ENCODE data around the gene TNFSF18.

TNFSF18 gene

GRCh38 chr1:173039626-173040025 is 11.1 kb downstream of the TNFSF18 start:
- Histone ChIP-seq H3K27me3 (replicated peaks; ENCODE audit: control insufficient read depth, insufficient read depth, low read length) (no peaks in the 10 kb centered on the region), H3K9me3 (ENCODE audit: control insufficient read depth, low read length) (no peaks in the 10 kb centered on the region), H3K36me3 (ENCODE audit: control insufficient read depth, insufficient read depth, low read length, severe bottlenecking) (no peaks in the 10 kb centered on the region), H3K4me3 (ENCODE audit: low read length) (no peak overlapping the region), H3K9ac (ENCODE audit: low read length) (no peak overlapping the region), H3K4me1 (ENCODE audit: control insufficient read depth, insufficient read depth, low read length) (no peaks in the 10 kb centered on the region)
- DNase-seq (ENCODE audit: low read depth), result peak; percentile 31

- Histone ChIP-seq H3K4me1 (ENCODE audit: control insufficient read depth, insufficient read depth, low read length) (no peaks in the 10 kb centered on the region), H3K27me3 (replicated peaks; ENCODE audit: control insufficient read depth, insufficient read depth, low read length) (no peaks in the 10 kb centered on the region), H3K36me3 (ENCODE audit: control insufficient read depth, insufficient read depth, low read length, severe bottlenecking) (no peaks in the 10 kb centered on the region), H3K9me3 (ENCODE audit: control insufficient read depth, low read length) (no peaks in the 10 kb centered on the region), H3K9ac (ENCODE audit: low read length) (no peak overlapping the region), H3K4me3 (ENCODE audit: low read length) (no peak overlapping the region)
- no peak for DNase-seq (ENCODE audit: low read depth)
Observed at GRCh38 chr1:173038875-173039554, 11.7 kb downstream of the TNFSF18 start.

DNA sequence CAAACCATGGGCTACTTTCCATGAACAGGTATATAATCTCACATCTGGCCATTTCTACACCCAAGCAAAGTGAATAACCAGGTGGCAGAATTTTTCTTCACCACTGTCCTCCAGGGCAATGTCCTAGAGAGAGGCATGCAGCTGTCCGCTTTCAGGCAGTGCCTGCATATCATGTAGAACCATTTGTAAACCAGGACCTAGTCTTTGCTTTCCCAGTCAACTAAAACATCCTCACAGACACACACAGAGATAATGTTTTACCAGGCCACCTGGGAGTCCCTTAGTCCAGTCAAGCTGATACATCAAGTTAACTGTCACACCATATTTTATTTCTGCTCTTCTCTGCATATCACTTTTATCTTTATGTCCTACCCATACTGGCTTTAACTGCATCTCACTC is 26.2 kb downstream of the TNFSF18 start:
- no peak for DNase-seq (ENCODE audit: low read depth)
- no peaks in the 10 kb centered on the region for H3K36me3 ChIP-seq (ENCODE audit: control insufficient read depth, insufficient read depth, low read length, severe bottlenecking)
- no peak overlapping the region for H3K4me3 ChIP-seq (ENCODE audit: low read length)
- no peaks in the 10 kb centered on the region for H3K27me3 ChIP-seq (replicated peaks; ENCODE audit: control insufficient read depth, insufficient read depth, low read length)
- no peaks in the 10 kb centered on the region for H3K4me1 ChIP-seq (ENCODE audit: control insufficient read depth, insufficient read depth, low read length)
- no peaks in the 10 kb centered on the region for H3K9me3 ChIP-seq (ENCODE audit: control insufficient read depth, low read length)
- H3K9ac ChIP-seq (ENCODE audit: low read length), result no peak overlapping the region

DNA sequence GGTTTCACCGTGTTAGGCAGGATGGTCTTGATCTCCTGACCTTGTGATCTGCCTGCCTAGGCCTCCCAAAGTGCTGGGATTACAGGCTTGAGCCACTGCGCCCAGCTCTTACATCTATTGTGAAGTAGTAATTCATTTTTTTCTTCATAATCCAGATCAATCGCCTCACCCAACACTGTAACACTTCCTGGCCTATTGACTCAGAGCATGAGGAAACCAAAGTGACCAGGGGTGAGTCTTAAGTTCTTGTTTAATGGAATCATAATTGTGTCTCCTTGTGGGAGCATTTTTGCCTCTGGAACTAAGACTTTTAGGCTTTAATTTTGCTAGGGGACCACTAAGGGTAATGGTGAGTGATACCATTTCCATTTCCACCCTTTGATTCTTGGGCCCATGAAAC is 27.4 kb downstream of the TNFSF18 start:
- Histone ChIP-seq H3K4me1 (ENCODE audit: control insufficient read depth, insufficient read depth, low read length) (no peaks in the 10 kb centered on the region), H3K27me3 (replicated peaks; ENCODE audit: control insufficient read depth, insufficient read depth, low read length) (no peaks in the 10 kb centered on the region), H3K9me3 (ENCODE audit: control insufficient read depth, low read length) (no peaks in the 10 kb centered on the region), H3K36me3 (ENCODE audit: control insufficient read depth, insufficient read depth, low read length, severe bottlenecking) (no peaks in the 10 kb centered on the region), H3K9ac (ENCODE audit: low read length) (no peak overlapping the region), H3K4me3 (ENCODE audit: low read length) (no peak overlapping the region)
- DNase-seq (ENCODE audit: low read depth), result no peak

- Histone ChIP-seq H3K9me3 (ENCODE audit: control insufficient read depth, low read length) (no peaks in the 10 kb centered on the region), H3K4me1 (ENCODE audit: control insufficient read depth, insufficient read depth, low read length) (no peaks in the 10 kb centered on the region), H3K9ac (ENCODE audit: low read length) (no peak overlapping the region), H3K4me3 (ENCODE audit: low read length) (no peak overlapping the region), H3K27me3 (replicated peaks; ENCODE audit: control insufficient read depth, insufficient read depth, low read length) (no peaks in the 10 kb centered on the region), H3K36me3 (ENCODE audit: control insufficient read depth, insufficient read depth, low read length, severe bottlenecking) (no peaks in the 10 kb centered on the region)
- DNase-seq (ENCODE audit: low read depth), result no peak
Observed at GRCh38 chr1:173020138-173020750, 30.5 kb downstream of the TNFSF18 start.

DNA sequence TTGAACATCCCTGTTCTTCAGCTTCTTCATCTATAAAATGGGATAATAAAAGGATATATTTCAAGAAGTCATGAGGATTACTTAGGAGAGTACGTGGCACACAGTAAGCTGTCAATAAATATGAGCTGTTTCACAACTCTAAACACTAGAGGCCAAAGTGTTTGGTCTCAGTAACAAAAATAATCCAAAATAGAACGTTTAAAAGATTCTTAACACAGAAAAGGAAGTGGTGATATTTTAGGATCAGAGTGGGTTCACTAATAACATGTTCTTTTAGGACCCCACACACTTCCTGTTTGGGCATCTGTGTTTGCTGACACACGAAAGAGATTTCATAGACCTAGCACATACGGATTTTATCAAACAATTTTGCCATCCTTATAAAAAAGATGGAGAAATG is 32.9 kb downstream of the TNFSF18 start:
- Histone ChIP-seq H3K27me3 (replicated peaks; ENCODE audit: control insufficient read depth, insufficient read depth, low read length) (no peaks in the 10 kb centered on the region), H3K4me3 (ENCODE audit: low read length) (no peak overlapping the region), H3K36me3 (ENCODE audit: control insufficient read depth, insufficient read depth, low read length, severe bottlenecking) (no peaks in the 10 kb centered on the region), H3K9me3 (ENCODE audit: control insufficient read depth, low read length) (no peaks in the 10 kb centered on the region), H3K9ac (ENCODE audit: low read length) (no peak overlapping the region), H3K4me1 (ENCODE audit: control insufficient read depth, insufficient read depth, low read length) (no peaks in the 10 kb centered on the region)
- DNase-seq (ENCODE audit: low read depth), result no peak

GRCh38 chr1:173016419-173016818 is 34.3 kb downstream of the TNFSF18 start:
- H3K27me3 ChIP-seq (replicated peaks; ENCODE audit: control insufficient read depth, insufficient read depth, low read length), result no peaks in the 10 kb centered on the region
- DNase-seq (ENCODE audit: low read depth), result no peak
- no peaks in the 10 kb centered on the region for H3K9me3 ChIP-seq (ENCODE audit: control insufficient read depth, low read length)
- no peaks in the 10 kb centered on the region for H3K36me3 ChIP-seq (ENCODE audit: control insufficient read depth, insufficient read depth, low read length, severe bottlenecking)
- H3K9ac ChIP-seq (ENCODE audit: low read length), result no peak overlapping the region
- H3K4me1 ChIP-seq (ENCODE audit: control insufficient read depth, insufficient read depth, low read length), result no peaks in the 10 kb centered on the region
- no peak overlapping the region for H3K4me3 ChIP-seq (ENCODE audit: low read length)

DNA sequence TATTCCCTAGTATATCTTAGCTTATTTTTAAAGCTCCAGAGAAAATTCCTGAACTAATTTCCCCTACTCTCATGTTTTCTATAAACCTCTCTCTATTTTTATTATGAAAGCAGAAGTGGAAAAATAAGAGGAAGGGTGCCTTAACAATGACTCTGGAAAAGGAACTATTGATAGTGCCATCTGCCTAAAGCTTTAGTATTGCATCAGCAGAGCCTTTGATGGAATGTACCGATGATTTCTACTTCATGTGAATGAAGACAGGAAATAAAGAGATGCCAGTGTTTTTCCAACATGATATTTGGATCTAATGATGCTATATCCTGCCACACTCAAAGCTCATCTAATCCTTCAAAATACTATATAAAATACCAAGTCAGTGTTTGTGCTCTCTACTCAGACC is 35.1 kb downstream of the TNFSF18 start:
- H3K9me3 ChIP-seq (ENCODE audit: control insufficient read depth, low read length), result no peaks in the 10 kb centered on the region
- H3K27me3 ChIP-seq (replicated peaks; ENCODE audit: control insufficient read depth, insufficient read depth, low read length), result no peaks in the 10 kb centered on the region
- no peak for DNase-seq (ENCODE audit: low read depth)

GRCh38 chr1:173014160-173014559 is 36.6 kb downstream of the TNFSF18 start:
- Histone ChIP-seq H3K36me3 (ENCODE audit: control insufficient read depth, insufficient read depth, low read length, severe bottlenecking) (no peaks in the 10 kb centered on the region), H3K27me3 (replicated peaks; ENCODE audit: control insufficient read depth, insufficient read depth, low read length) (no peaks in the 10 kb centered on the region), H3K4me1 (ENCODE audit: control insufficient read depth, insufficient read depth, low read length) (no peaks in the 10 kb centered on the region), H3K4me3 (ENCODE audit: low read length) (no peak overlapping the region), H3K9me3 (ENCODE audit: control insufficient read depth, low read length) (no peaks in the 10 kb centered on the region), H3K9ac (ENCODE audit: low read length) (no peak overlapping the region)
- no peak for DNase-seq (ENCODE audit: low read depth)

More for the DNA sequence above, 35.1 kb downstream of the TNFSF18 start:
- no peak overlapping the region for H3K9ac ChIP-seq (ENCODE audit: low read length)
- no peak overlapping the region for H3K4me3 ChIP-seq (ENCODE audit: low read length)
- no peaks in the 10 kb centered on the region for H3K36me3 ChIP-seq (ENCODE audit: control insufficient read depth, insufficient read depth, low read length, severe bottlenecking)
- H3K4me1 ChIP-seq (ENCODE audit: control insufficient read depth, insufficient read depth, low read length), result no peaks in the 10 kb centered on the region

DNA sequence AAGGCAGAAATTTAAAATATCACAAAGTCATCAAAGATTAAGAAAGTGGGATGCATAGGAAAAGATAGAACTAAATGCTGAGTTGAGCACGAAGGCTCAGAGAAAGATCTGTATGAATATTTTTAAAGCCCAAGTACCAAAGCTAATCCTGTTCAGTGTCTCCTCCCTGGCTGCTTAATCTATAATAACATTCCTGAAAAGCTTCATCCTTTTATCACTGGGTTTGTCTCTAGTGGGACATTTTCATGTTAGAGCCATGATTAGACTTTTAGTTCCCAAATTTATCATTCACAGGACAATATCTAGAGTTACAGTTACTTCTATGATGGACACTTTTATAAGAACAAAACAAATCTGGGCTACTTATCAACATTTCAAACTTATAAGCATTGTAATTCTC is 38.6 kb downstream of the TNFSF18 start:
- no peaks in the 10 kb centered on the region for H3K9me3 ChIP-seq (ENCODE audit: control insufficient read depth, low read length)
- peak; percentile 9 for DNase-seq (ENCODE audit: low read depth)
- no peak overlapping the region for H3K4me3 ChIP-seq (ENCODE audit: low read length)
- no peaks in the 10 kb centered on the region for H3K27me3 ChIP-seq (replicated peaks; ENCODE audit: control insufficient read depth, insufficient read depth, low read length)
- H3K9ac ChIP-seq (ENCODE audit: low read length), result no peak overlapping the region
- no peaks in the 10 kb centered on the region for H3K4me1 ChIP-seq (ENCODE audit: control insufficient read depth, insufficient read depth, low read length)
- no peaks in the 10 kb centered on the region for H3K36me3 ChIP-seq (ENCODE audit: control insufficient read depth, insufficient read depth, low read length, severe bottlenecking)

- DNase-seq (ENCODE audit: low read depth), result no peak
- Histone ChIP-seq H3K27me3 (replicated peaks; ENCODE audit: control insufficient read depth, insufficient read depth, low read length) (no peaks in the 10 kb centered on the region), H3K9ac (ENCODE audit: low read length) (no peak overlapping the region), H3K4me1 (ENCODE audit: control insufficient read depth, insufficient read depth, low read length) (no peaks in the 10 kb centered on the region), H3K4me3 (ENCODE audit: low read length) (no peak overlapping the region), H3K36me3 (ENCODE audit: control insufficient read depth, insufficient read depth, low read length, severe bottlenecking) (no peaks in the 10 kb centered on the region), H3K9me3 (ENCODE audit: control insufficient read depth, low read length) (no peaks in the 10 kb centered on the region)
Observed at GRCh38 chr1:173009597-173009996, 41.1 kb downstream of the TNFSF18 start.

All from adipocyte (in vitro differentiated cells).